Nephron (organoid): ENCODE results near the gene ETV6.
A peak's percentile ranks its signal among the peaks of the same experiment; 100 is the strongest.

Experiments
- H3K27ac Mint-ChIP-seq, 3 experiments: 2 replicates each; pipeline ENCODE4 v1.8.0; 2020; ENCODE audit warnings: mixed read lengths in 3 of 3, mild to moderate bottlenecking in 2 of 3, moderate library complexity in 1 of 3
- H3K27me3 Mint-ChIP-seq: 2 replicates; pipeline ENCODE4 v1.8.0; 2021; ENCODE audit warnings: low read depth, mild to moderate bottlenecking, moderate library complexity, mixed read lengths
- H3K36me3 Mint-ChIP-seq: 2 replicates; pipeline ENCODE4 v1.8.0; 2020; ENCODE audit warnings: low read depth, mixed read lengths
- H3K4me1 Mint-ChIP-seq: 2 replicates; pipeline ENCODE4 v1.8.0; 2020; ENCODE audit warnings: mixed read lengths
- H3K4me3 Mint-ChIP-seq, 3 experiments: 2 replicates each; pipeline ENCODE4 v1.8.0; 2020; ENCODE audit warnings: mild to moderate bottlenecking in 3 of 3, mixed read lengths in 3 of 3, moderate library complexity in 2 of 3
- H3K9me3 Mint-ChIP-seq: 2 replicates; pipeline ENCODE4 v1.8.0; 2020; ENCODE audit warnings: mixed read lengths
- CTCF ChIP-seq, 3 experiments: fragments of 200-600 bp; sonication (generic); IDR thresholded peaks; one replicate each; pipeline ENCODE4 v1.5.0; 2021; ENCODE audit warnings: antibody characterized with exemption in 3 of 3; ENCODE audit not compliant: unreplicated experiment in 3 of 3

The ETV6 gene

GRCh38 chr12:11795913-11796459, 146.5 kb downstream of the ETV6 start:
- Mint-ChIP-seq H3K4me3 (no peak overlapping the region), H3K27ac (peak overlapping the region; percentile 43 to 59 (median 57)), H3K27me3 (no peaks in the 10 kb centered on the region), H3K4me1 (peaks cover 63% of the 10 kb centered on the region), H3K36me3 (peaks cover 13% of the 10 kb centered on the region), H3K9me3 (no peaks in the 10 kb centered on the region)
- no peak for TF ChIP-seq CTCF (IDR thresholded peaks at IDR 0.05; ENCODE audit: unreplicated experiment in 3 of 3)

GRCh38 chr12:11797317-11797913, 147.9 kb downstream of the ETV6 start:
- TF ChIP-seq CTCF (IDR thresholded peaks at IDR 0.05; ENCODE audit: unreplicated experiment in 3 of 3): no peak
- Mint-ChIP-seq H3K27me3 (no peaks in the 10 kb centered on the region), H3K27ac (peak overlapping the region in 2 of 3 experiments; percentile 70 to 79), H3K36me3 (peaks cover 12% of the 10 kb centered on the region), H3K4me3 (no peak overlapping the region), H3K4me1 (peaks cover 54% of the 10 kb centered on the region), H3K9me3 (no peaks in the 10 kb centered on the region)

GRCh38 chr12:11798006-11798708, 148.7 kb downstream of the ETV6 start:
- Mint-ChIP-seq H3K4me3 (no peak overlapping the region), H3K27ac (peak overlapping the region in 2 of 3 experiments; percentile 70 to 79), H3K36me3 (peaks cover 13% of the 10 kb centered on the region), H3K4me1 (peaks cover 54% of the 10 kb centered on the region), H3K27me3 (no peaks in the 10 kb centered on the region), H3K9me3 (no peaks in the 10 kb centered on the region)
- no peak for TF ChIP-seq CTCF (IDR thresholded peaks at IDR 0.05; ENCODE audit: unreplicated experiment in 3 of 3)

GRCh38 chr12:11798856-11799501, 149.5 kb downstream of the ETV6 start:
- Mint-ChIP-seq H3K4me3 (no peak overlapping the region), H3K27ac (peak overlapping the region in 2 of 3 experiments; percentile 36 to 70), H3K4me1 (peaks cover 45% of the 10 kb centered on the region), H3K36me3 (peaks cover 13% of the 10 kb centered on the region), H3K9me3 (no peaks in the 10 kb centered on the region), H3K27me3 (no peaks in the 10 kb centered on the region)
- no peak for TF ChIP-seq CTCF (IDR thresholded peaks at IDR 0.05; ENCODE audit: unreplicated experiment in 3 of 3)

GRCh38 chr12:11799502-11799873, 150.0 kb downstream of the ETV6 start:
- no peak overlapping the region for H3K27ac Mint-ChIP-seq
- peaks cover 40% of the 10 kb centered on the region for H3K4me1 Mint-ChIP-seq
- TF ChIP-seq CTCF (IDR thresholded peaks at IDR 0.05; ENCODE audit: unreplicated experiment in 3 of 3): no peak
- H3K36me3 Mint-ChIP-seq: peaks cover 16% of the 10 kb centered on the region
- no peaks in the 10 kb centered on the region for H3K27me3 Mint-ChIP-seq
- H3K4me3 Mint-ChIP-seq: no peak overlapping the region
- no peaks in the 10 kb centered on the region for H3K9me3 Mint-ChIP-seq
